H1 (cell line): Measurements from ENCODE around the gene POLD4. TPM values are rescaled to one million over a fixed set of nuclear protein-coding genes. Genes with fewer than 3 reads are reported as not detected.

Source experiments
- CTCF ChIA-PET: fragments of 300-600 bp; sonication (Branson Sonifier 250); formaldehyde crosslinking; loops from one replicate; lab custom pipeline; 2021; ENCODE audit not compliant: partially characterized antibody; lab: Charles Lee
- POLR2A ChIA-PET: fragments of 300-600 bp; sonication (Branson Sonifier 250); formaldehyde crosslinking; loops from one replicate; lab custom pipeline; 2021; ENCODE audit warnings: inconsistent platforms; ENCODE audit not compliant: partially characterized antibody; lab: Charles Lee
- DNase-seq, 2 experiments: peaks; one replicate each; pipeline versions ENCODE4 v3.0.0 to v3.0.0-alpha.2; 2010 to 2022; ENCODE audit warnings: low spot score in 2 of 2, low read depth in 1 of 2, mixed read lengths in 1 of 2
- FAIRE-seq: peaks from 2 replicates; lab custom pipeline; 2011; peaks lifted over from hg19 to GRCh38; lab: Jason Lieb, UNC
- H2AFZ ChIP-seq: 2 replicates; pipeline ENCODE4 v1.8.1; 2012; ENCODE audit warnings: low read length, inconsistent platforms
- H2AK5ac ChIP-seq: 2 replicates; pipeline ENCODE4 v1.6.1; 2013; ENCODE audit warnings: low read depth, low read length
- H2BK120ac ChIP-seq: replicated peaks from 2 replicates; pipeline ENCODE3; 2013; ENCODE audit warnings: low read depth, low read length, inconsistent platforms
- H2BK12ac ChIP-seq: 2 replicates; pipeline ENCODE4 v1.6.1; 2013; ENCODE audit warnings: low read depth, low read length
- H2BK15ac ChIP-seq: 2 replicates; pipeline ENCODE4 v1.6.1; 2013; ENCODE audit warnings: low read length
- H2BK20ac ChIP-seq: 2 replicates; pipeline ENCODE4 v1.6.1; 2013; ENCODE audit warnings: low read length
- H2BK5ac ChIP-seq: 2 replicates; pipeline ENCODE4 v1.6.1; 2013; ENCODE audit warnings: low read depth, low read length
- H3K14ac ChIP-seq: 2 replicates; pipeline ENCODE4 v1.6.1; 2013; ENCODE audit warnings: inconsistent platforms; ENCODE audit not compliant: insufficient read length
- H3K18ac ChIP-seq: 2 replicates; pipeline ENCODE4 v1.6.1; 2013; ENCODE audit warnings: low read length; ENCODE audit errors: extremely low read depth
- H3K23ac ChIP-seq: 2 replicates; pipeline ENCODE4 v1.6.1; 2013; ENCODE audit warnings: inconsistent platforms; ENCODE audit not compliant: insufficient read length
- H3K23me2 ChIP-seq: 2 replicates; pipeline ENCODE4 v1.6.1; 2013; ENCODE audit warnings: low read depth, low read length
- H3K27ac ChIP-seq: 2 replicates; pipeline ENCODE4 v1.6.1; 2011; ENCODE audit warnings: low read depth, low read length, inconsistent platforms
- H3K27me3 ChIP-seq, 4 experiments: replicated peaks in 1 of 4; 1 replicate in 1 of 4; 2 replicates in 3 of 4; pipeline versions ENCODE4 v1.6.1 to v1.8.1; 2011 to 2013; ENCODE audit warnings: low read length in 3 of 4, mild to moderate bottlenecking in 3 of 4, inconsistent platforms in 2 of 4, mixed read lengths in 2 of 4, moderate library complexity in 1 of 4; ENCODE audit not compliant: control insufficient read depth in 3 of 4, insufficient read depth in 3 of 4; ENCODE audit errors: extremely low read depth in 1 of 4
- H3K36me3 ChIP-seq, 4 experiments: 2 replicates each; pipeline versions ENCODE4 v1.6.1 to v1.8.1; 2011 to 2013; ENCODE audit warnings: mild to moderate bottlenecking in 4 of 4, low read length in 3 of 4, moderate library complexity in 2 of 4, control low read depth in 1 of 4, inconsistent platforms in 1 of 4; ENCODE audit not compliant: insufficient read depth in 4 of 4, control insufficient read depth in 2 of 4
- H3K4ac ChIP-seq: replicated peaks from 2 replicates; pipeline ENCODE3; 2013; ENCODE audit warnings: low read length, low read depth, mixed read lengths, inconsistent platforms; ENCODE audit not compliant: insufficient read length
- H3K4me1 ChIP-seq, 4 experiments: replicated peaks in 1 of 4; 1 replicate in 1 of 4; 2 replicates in 3 of 4; pipeline versions ENCODE4 v1.6.1 to v1.8.1; 2011 to 2013; ENCODE audit warnings: low read length in 3 of 4, inconsistent platforms in 2 of 4, mixed read lengths in 1 of 4; ENCODE audit not compliant: insufficient read depth in 4 of 4, control insufficient read depth in 3 of 4
- H3K4me2 ChIP-seq, 2 experiments: 2 replicates each; pipeline versions ENCODE4 v1.6.1 to v1.8.1; 2011 to 2013; ENCODE audit warnings: low read depth in 2 of 2, low read length in 2 of 2, control low read depth in 1 of 2, inconsistent platforms in 1 of 2, mild to moderate bottlenecking in 1 of 2; ENCODE audit not compliant: insufficient read depth in 1 of 2
- H3K4me3 ChIP-seq, 4 experiments: fragments of 200-600, 300-600 bp in 1 of 4; sonication (generic), shearing (Covaris generic), sonication (Bioruptor Twin) in 1 of 4; 2 replicates each; pipeline versions ENCODE4 v1.5.1 to v1.8.1; 2011 to 2016; ENCODE audit warnings: low read length in 4 of 4, low read depth in 3 of 4, control low read depth in 2 of 4, inconsistent platforms in 2 of 4, mild to moderate bottlenecking in 2 of 4, mixed read lengths in 1 of 4, moderate library complexity in 1 of 4; ENCODE audit not compliant: insufficient read depth in 2 of 4; ENCODE audit errors: extremely low read depth in 1 of 4
- H3K56ac ChIP-seq: replicated peaks from 2 replicates; pipeline ENCODE3; 2013; ENCODE audit warnings: low read depth, mild to moderate bottlenecking, mixed read lengths, low read length, inconsistent platforms; ENCODE audit not compliant: insufficient read length
- H3K79me1 ChIP-seq: 2 replicates; pipeline ENCODE4 v1.6.1; 2013; ENCODE audit warnings: low read depth, low read length, control low read depth
- H3K79me2 ChIP-seq, 2 experiments: 2 replicates each; pipeline versions ENCODE4 v1.6.1 to v1.8.1; 2012 to 2013; ENCODE audit warnings: low read length in 2 of 2, mild to moderate bottlenecking in 2 of 2, inconsistent platforms in 1 of 2; ENCODE audit not compliant: insufficient read depth in 2 of 2, control insufficient read depth in 1 of 2
- H3K9ac ChIP-seq, 4 experiments: replicated peaks in 1 of 4; 1 replicate in 1 of 4; 2 replicates in 3 of 4; pipeline versions ENCODE4 v1.6.1 to v1.8.1; 2011 to 2013; ENCODE audit warnings: low read depth in 3 of 4, low read length in 3 of 4, control low read depth in 2 of 4, mild to moderate bottlenecking in 2 of 4, moderate library complexity in 2 of 4, inconsistent platforms in 1 of 4; ENCODE audit errors: extremely low read depth in 1 of 4
- H3K9me3 ChIP-seq, 2 experiments: 2 replicates each; pipeline versions ENCODE4 v1.6.1 to v1.8.1; 2012 to 2013; ENCODE audit warnings: mild to moderate bottlenecking in 2 of 2, moderate library complexity in 2 of 2, control low read depth in 1 of 2, inconsistent platforms in 1 of 2, low read depth in 1 of 2, low read length in 1 of 2, mixed read lengths in 1 of 2; ENCODE audit not compliant: insufficient read depth in 2 of 2
- H4K20me1 ChIP-seq, 2 experiments: replicated peaks in 1 of 2; 2 replicates each; pipeline versions ENCODE3 to v1.8.1; 2011 to 2013; ENCODE audit warnings: inconsistent platforms in 2 of 2, low read length in 2 of 2, mild to moderate bottlenecking in 1 of 2; ENCODE audit not compliant: insufficient read depth in 2 of 2, control insufficient read depth in 1 of 2
- H4K5ac ChIP-seq: 2 replicates; pipeline ENCODE4 v1.6.1; 2013; ENCODE audit warnings: low read length, low read depth, mixed read lengths, inconsistent platforms; ENCODE audit not compliant: insufficient read length
- H4K8ac ChIP-seq: 2 replicates; pipeline ENCODE4 v1.8.0; 2013; ENCODE audit warnings: mild to moderate bottlenecking, moderate library complexity, low read length, inconsistent platforms; ENCODE audit not compliant: insufficient read depth; ENCODE audit errors: extremely low read depth
- H4K91ac ChIP-seq: replicated peaks from 2 replicates; pipeline ENCODE3; 2013; ENCODE audit warnings: low read length, mixed read lengths, inconsistent platforms; ENCODE audit not compliant: insufficient read length
- BCL11A ChIP-seq, 2 experiments: IDR thresholded peaks; one replicate each; pipeline ENCODE4 v1.6.1; 2011; ENCODE audit warnings: low read depth in 2 of 2, low read length in 2 of 2, mild to moderate bottlenecking in 2 of 2
- CEBPB ChIP-seq: IDR thresholded peaks from 2 replicates; pipeline ENCODE4 v1.6.1; 2012; ENCODE audit warnings: low read depth, low read length
- RXRA ChIP-seq: IDR thresholded peaks from 2 replicates; pipeline ENCODE4 v1.6.1; 2011; ENCODE audit warnings: low read depth, mild to moderate bottlenecking, low read length, moderate library complexity; ENCODE audit not compliant: insufficient read depth
- TEAD4 ChIP-seq: IDR thresholded peaks from 2 replicates; pipeline ENCODE4 v1.6.1; 2012; ENCODE audit warnings: low read depth, low read length, inconsistent platforms, mixed read lengths
- WGBS, 2 experiments: shearing (Covaris generic) in 1 of 2; methylation state at CpG; one replicate each; pipeline versions ENCODE4 v1.1.6 to v1.1.7; 2013 to 2015; ENCODE audit warnings: low lambda C conversion rate in 2 of 2, mixed read lengths in 2 of 2, inconsistent platforms in 1 of 2, low coverage in 1 of 2, missing lambda C conversion rate in 1 of 2; ENCODE audit not compliant: insufficient replicate concordance in 2 of 2, insufficient coverage in 1 of 2, insufficient read length in 1 of 2; ENCODE audit errors: extremely low coverage in 1 of 2, missing lambda C conversion rate in 1 of 2; 5-methylcytosine and 5-hydroxymethylcytosine counted together
- polyA plus RNA-seq, 7 experiments: library from polyadenylated mRNA; depleted of rRNA in 3 of 7; stranded (reverse) in 5 of 7; unstranded in 2 of 7; fragments of >200 nt in 5 of 7; fragments of 200-250 nt in 2 of 7; gene quantifications; 1 replicate in 5 of 7; 2 replicates in 1 of 7; 4 replicates in 1 of 7; pipeline versions ENCODE4 v1.2.1 to v1.2.3, GENCODE V29; 2011 to 2013; ENCODE audit warnings: missing spikeins in 2 of 7, mixed read lengths in 2 of 7
- total RNA-seq: library from RNA; stranded (reverse); fragmentation: NEBNext Ultra II Directional; extraction: Animal tissue kit (Norgen Biotek cat#: 25700); gene quantifications from 2 replicates; pipeline ENCODE4 v1.2.1, GENCODE V29; 2021
- TF ChIP-seq, protein P1 (sequence below): IDR thresholded peaks from 2 replicates; pipeline ENCODE4 v1.6.1; 2012; ENCODE audit warnings: inconsistent platforms

POLD4 gene
- total and polyA plus RNA-seq, 2 of the 8 experiments (the other 6 are each of a cell fraction or from before 2014, with no cell fraction given) = 21.2 to 46.7 TPM

DNA sequence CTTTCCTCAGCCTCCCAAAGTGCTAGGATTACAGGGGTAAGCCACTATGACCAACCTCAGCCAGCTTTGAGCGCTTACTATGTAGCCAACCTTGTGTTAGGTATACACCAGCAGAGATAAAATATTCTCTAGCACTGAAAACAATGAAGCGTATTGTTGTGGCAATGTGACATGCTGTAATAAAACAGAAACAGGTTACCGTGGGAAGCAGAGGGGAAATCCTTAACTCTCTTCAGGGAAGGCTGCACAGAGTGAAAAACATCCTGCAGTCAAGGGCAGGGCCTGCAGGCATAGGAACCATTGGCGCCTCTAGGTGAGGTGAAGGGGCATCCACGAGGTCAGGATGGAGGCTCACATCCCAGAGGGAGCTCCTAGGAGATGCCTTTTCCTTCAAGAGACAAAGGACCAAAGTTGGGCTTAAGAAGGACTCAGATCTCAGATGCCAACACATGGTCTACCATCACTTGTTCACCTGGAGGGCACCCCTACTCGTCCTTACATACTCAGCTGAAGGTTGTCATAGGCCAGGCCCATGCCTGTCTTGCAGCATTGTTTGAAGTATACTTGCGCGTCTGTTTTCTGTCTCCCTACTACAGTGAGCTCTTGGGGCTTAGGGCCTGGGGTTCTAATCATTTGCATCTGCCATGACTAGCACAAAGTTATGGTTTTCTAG lies 8.0 kb downstream of the POLD4 start:
- H4K8ac ChIP-seq = no peak overlapping the region
- H3K4me2 ChIP-seq = no peak overlapping the region
- H2AK5ac ChIP-seq = no peak overlapping the region
- no peak overlapping the region for H4K5ac ChIP-seq
- H3K23me2 ChIP-seq = no peaks in the 10 kb centered on the region
- no peak overlapping the region for H3K18ac ChIP-seq
- no peak overlapping the region for H3K4me3 ChIP-seq
- H4K20me1 ChIP-seq = no peaks in the 10 kb centered on the region
- no peaks in the 10 kb centered on the region; the same call in 1 of the 2 replicates for H3K79me1 ChIP-seq
- H3K27me3 ChIP-seq = no peaks in the 10 kb centered on the region
- H2BK120ac ChIP-seq = no peak overlapping the region
- H2AFZ ChIP-seq = no peak overlapping the region
- H2BK15ac ChIP-seq = no peak overlapping the region
- 80% methylated on average over 8 of the region's 8 CpGs; no CpG with 5 or more reads in 1 of the 2 experiments for WGBS, 2 experiments
- H3K27ac ChIP-seq = no peak overlapping the region
- no peak for DNase-seq
- CTCF ChIA-PET = interaction anchor here (0.7 to 4.7 kb wide), 36 partner anchors 9 to 280 kb away, joined by 3 to 55 read pairs (median 6); partner anchors contain the start of genes CLCF1, PPP1CA and RAD9A
- H2BK5ac ChIP-seq = no peak overlapping the region
- no peak overlapping the region for H4K91ac ChIP-seq
- H2BK20ac ChIP-seq = no peak overlapping the region
- H3K36me3 ChIP-seq = no peaks in the 10 kb centered on the region
- H3K56ac ChIP-seq = no peak overlapping the region
- no peak overlapping the region for H3K4ac ChIP-seq
- no peaks in the 10 kb centered on the region for H3K79me2 ChIP-seq
- H3K23ac ChIP-seq = no peak overlapping the region
- TF ChIP-seq BCL11A (IDR thresholded peaks at IDR 0.05; ENCODE audit: low read depth in 2 of 2, low read length in 2 of 2) (no peak), TEAD4 (no peak), CEBPB (no peak), RXRA (no peak)
- TF ChIP-seq, protein P1, sequence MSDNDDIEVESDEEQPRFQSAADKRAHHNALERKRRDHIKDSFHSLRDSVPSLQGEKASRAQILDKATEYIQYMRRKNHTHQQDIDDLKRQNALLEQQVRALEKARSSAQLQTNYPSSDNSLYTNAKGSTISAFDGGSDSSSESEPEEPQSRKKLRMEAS = no peak
- H3K9me3 ChIP-seq = no peaks in the 10 kb centered on the region
- no peaks in the 10 kb centered on the region for H3K4me1 ChIP-seq
- FAIRE-seq = no peak
- H3K9ac ChIP-seq = no peak overlapping the region
- H3K14ac ChIP-seq = no peak overlapping the region
- POLR2A ChIA-PET = interaction anchor here (0.6 to 1.7 kb wide), 4 partner anchors 37 to 143 kb away, joined by 3 to 4 read pairs (median 3); no protein-coding TSS in a partner anchor
- H2BK12ac ChIP-seq = no peak overlapping the region
